Gastrocnemius medialis (tissue), 4 donors: Measurements from ENCODE around the gene LRRC10. TPM values are rescaled to one million over a fixed set of nuclear protein-coding genes. Genes with fewer than 3 reads are reported as not detected.

Source experiments
- ATAC-seq, 2 donors: fragments of 150-250 bp; one replicate each; pipeline ENCODE4 v1.9.1; 2016
- DNase-seq, 2 donors: peaks; one replicate each; pipeline ENCODE4 v3.0.0-alpha.2; 2019
- H3K27ac ChIP-seq, 4 donors: fragments of 200-600 bp; sonication (generic); 1 replicate in 1 of 4; 2 replicates in 3 of 4; pipeline ENCODE4 v1.5.1; 2016 to 2018; ENCODE audit warnings: mild to moderate bottlenecking in 2 of 4, moderate library complexity in 1 of 4
- H3K27me3 ChIP-seq, 3 donors: fragments of 200-600 bp; sonication (generic) in 2 of 3; 1 replicate in 1 of 3; 2 replicates in 2 of 3; pipeline versions ENCODE4 v1.5.1 to v1.6.0; 2016 to 2019; ENCODE audit warnings: mild to moderate bottlenecking in 1 of 3, moderate library complexity in 1 of 3
- H3K36me3 ChIP-seq, 2 donors: fragments of 200-600 bp; sonication (generic) in 1 of 2; one replicate each; pipeline ENCODE4 v1.5.1; 2017 to 2018
- H3K4me1 ChIP-seq, 2 donors: fragments of 200-600 bp; sonication (generic) in 1 of 2; one replicate each; pipeline ENCODE4 v1.5.1; 2016 to 2017; ENCODE audit warnings: mild to moderate bottlenecking in 2 of 2
- H3K4me3 ChIP-seq, 4 donors: fragments of 200-600 bp; sonication (generic) in 3 of 4; 1 replicate in 1 of 4; 2 replicates in 3 of 4; pipeline ENCODE4 v1.5.1; 2016 to 2019; ENCODE audit warnings: mild to moderate bottlenecking in 2 of 4
- H3K9me3 ChIP-seq, 3 donors: fragments of 200-600 bp; sonication (generic) in 2 of 3; 1 replicate in 1 of 3; 2 replicates in 2 of 3; pipeline ENCODE4 v1.5.1; 2016 to 2019
- CTCF ChIP-seq, 5 experiments: fragments of 450-650 bp in 3 of 5; fragments of 200-600 bp in 2 of 5; sonication (generic) in 2 of 5; IDR thresholded peaks in 4 of 5; conservative IDR thresholded peaks in 1 of 5; 1 replicate in 4 of 5; 2 replicates in 1 of 5; pipeline ENCODE4 v1.5.1; 2016 to 2019; ENCODE audit warnings: antibody characterized with exemption in 5 of 5, mild to moderate bottlenecking in 3 of 5, moderate library complexity in 3 of 5
- POLR2A ChIP-seq, 2 donors: fragments of 450-650 bp; IDR thresholded peaks; one replicate each; pipeline ENCODE4 v1.6.1; 2017; ENCODE audit warnings: antibody characterized with exemption in 2 of 2, mild to moderate bottlenecking in 2 of 2, moderate library complexity in 2 of 2
- in situ Hi-C, 4 donors: fragments of 200-750 bp; cut with MboI; loops; one replicate each; pipeline versions ENCODE4 v1.15.0 to v1.8.0; 2017; ENCODE audit warnings: low sequenced_read_pairs in 4 of 4
- intact Hi-C: fragments of 100-400 bp; cut with DNase I; formaldehyde crosslinking; loops from one replicate; pipeline ENCODE4 v1.15.1; 2023; ENCODE audit warnings: low total_unique reads
- total RNA-seq, 4 donors: library from RNA; depleted of rRNA; stranded (reverse); fragments of >200 nt; gene quantifications; one replicate each; pipeline versions ENCODE4 v1.1.0 to v1.2.3, GENCODE V29; 2016

The LRRC10 gene
- total RNA-seq, 4 donors from 2014 or later: not detected

GRCh38 chr12:69642531-69642930 is 31.8 kb upstream of the LRRC10 start:
- no peak for TF ChIP-seq CTCF (IDR thresholded peaks at IDR 0.05 in 4 of 5, conservative IDR thresholded peaks at IDR 0.05 in 1 of 5)
- peak in 1 of 2 donors; percentile 60 for TF ChIP-seq POLR2A (IDR thresholded peaks at IDR 0.05)

GRCh38 chr12:69641546-69641945 is 30.8 kb upstream of the LRRC10 start:
- DNase-seq (no peak), ATAC-seq (no peak)
- Histone ChIP-seq H3K4me1 (peaks cover 5 to 12% of the 10 kb centered on the region in 2 donors), H3K27me3 (no peaks in the 10 kb centered on the region), H3K36me3 (no peaks in the 10 kb centered on the region), H3K27ac (peak overlapping the region in 2 of 4 donors; percentile 80 to 87), H3K4me3 (no peak overlapping the region), H3K9me3 (no peaks in the 10 kb centered on the region)
- in situ Hi-C loops: loop anchor here in 1 of 4 donors (10.0 kb wide), 1 partner anchor 53 kb away; the partner anchor contains the start of gene BEST3
- intact Hi-C loops: loop anchor here (5.0 kb wide), 1 partner anchor 54 kb away; the partner anchor contains the start of gene CCT2
- TF ChIP-seq CTCF (IDR thresholded peaks at IDR 0.05 in 4 of 5, conservative IDR thresholded peaks at IDR 0.05 in 1 of 5) (no peak), POLR2A (IDR thresholded peaks at IDR 0.05) (no peak)

More at GRCh38 chr12:69642531-69642930, 31.8 kb upstream of the LRRC10 start:
- Histone ChIP-seq H3K27me3 (no peaks in the 10 kb centered on the region), H3K4me1 (peaks cover 5 to 12% of the 10 kb centered on the region in 2 donors), H3K4me3 (no peak overlapping the region), H3K9me3 (no peaks in the 10 kb centered on the region), H3K27ac (peak overlapping the region; percentile 70 to 87 (median 82)), H3K36me3 (no peaks in the 10 kb centered on the region)
- peak; percentile 92 to 97 for DNase-seq
- intact Hi-C loops (loop anchor here (2.0 to 5.0 kb wide), 3 partner anchors 14 to 55 kb away; partner anchors contain the start of gene CCT2), in situ Hi-C loops (loop anchor here in 1 of 4 donors (10.0 kb wide), 1 partner anchor 52 kb away; the partner anchor contains the start of gene BEST3)
- peak; percentile 94 to 96 for ATAC-seq

GRCh38 chr12:69639400-69640016 is 28.8 kb upstream of the LRRC10 start:
- peak in 1 of 2 donors; percentile 56 for DNase-seq
- peak in 1 of 2 donors; percentile 30 for ATAC-seq
- in situ Hi-C loops (loop anchor here in 1 of 4 donors (10.0 kb wide), 1 partner anchor 55 kb away; the partner anchor contains the start of gene BEST3), intact Hi-C loops (loop anchor here (1.0 to 5.0 kb wide), 2 partner anchors 52 to 280 kb away; partner anchors contain the start of genes CCT2 and YEATS4)
- Histone ChIP-seq H3K27me3 (no peaks in the 10 kb centered on the region), H3K36me3 (no peaks in the 10 kb centered on the region), H3K27ac (no peak overlapping the region), H3K4me1 (peaks cover 5 to 12% of the 10 kb centered on the region in 2 donors), H3K9me3 (no peaks in the 10 kb centered on the region), H3K4me3 (no peak overlapping the region)
- TF ChIP-seq CTCF (IDR thresholded peaks at IDR 0.05 in 4 of 5, conservative IDR thresholded peaks at IDR 0.05 in 1 of 5): peak; percentile 64 to 87 (median 69)
- no peak for TF ChIP-seq POLR2A (IDR thresholded peaks at IDR 0.05)

GRCh38 chr12:69633061-69633460 is 22.4 kb upstream of the LRRC10 start:
- peak in 1 of 2 donors; percentile 64 for ATAC-seq
- Histone ChIP-seq H3K4me3 (no peak overlapping the region), H3K27ac (no peak overlapping the region), H3K9me3 (no peaks in the 10 kb centered on the region), H3K27me3 (no peaks in the 10 kb centered on the region), H3K36me3 (no peaks in the 10 kb centered on the region), H3K4me1 (no peaks in the 10 kb centered on the region)
- no peak for DNase-seq
- in situ Hi-C loops: no loop called here
- intact Hi-C loops: no loop called here
- TF ChIP-seq CTCF (IDR thresholded peaks at IDR 0.05 in 4 of 5, conservative IDR thresholded peaks at IDR 0.05 in 1 of 5) (peak in 1 of 5 experiments; percentile 40), POLR2A (IDR thresholded peaks at IDR 0.05) (no peak)
